Tibial nerve (tissue), 3 donors: ENCODE results near the gene SYCP2.

Experiments used
- CTCF ChIP-seq, 5 experiments: fragments of 200-600 bp in 3 of 5; fragments of 450-650 bp in 2 of 5; sonication (generic) in 3 of 5; IDR thresholded peaks; one replicate each; pipeline ENCODE4 v1.5.1; 2016 to 2019; ENCODE audit warnings: antibody characterized with exemption in 5 of 5, mild to moderate bottlenecking in 3 of 5, moderate library complexity in 2 of 5
- POLR2A ChIP-seq, 2 donors: fragments of 450-650 bp; IDR thresholded peaks; one replicate each; pipeline ENCODE4 v1.6.1; 2017; ENCODE audit warnings: antibody characterized with exemption in 2 of 2, mild to moderate bottlenecking in 2 of 2, moderate library complexity in 2 of 2

GRCh38 chr20:59936409-59936808 is 3.0 kb upstream of the SYCP2 start:
- TF ChIP-seq POLR2A (IDR thresholded peaks at IDR 0.05) (no peak), CTCF (IDR thresholded peaks at IDR 0.05) (no peak)
